Measurements from ENCODE around the gene WBP11. TPM values are rescaled to one million over a fixed set of nuclear protein-coding genes. Genes with fewer than 3 reads are reported as not detected.

The WBP11 gene
- total RNA-seq, 2 experiments from 2014 or later = 83.9 to 95.7 TPM

DNA sequence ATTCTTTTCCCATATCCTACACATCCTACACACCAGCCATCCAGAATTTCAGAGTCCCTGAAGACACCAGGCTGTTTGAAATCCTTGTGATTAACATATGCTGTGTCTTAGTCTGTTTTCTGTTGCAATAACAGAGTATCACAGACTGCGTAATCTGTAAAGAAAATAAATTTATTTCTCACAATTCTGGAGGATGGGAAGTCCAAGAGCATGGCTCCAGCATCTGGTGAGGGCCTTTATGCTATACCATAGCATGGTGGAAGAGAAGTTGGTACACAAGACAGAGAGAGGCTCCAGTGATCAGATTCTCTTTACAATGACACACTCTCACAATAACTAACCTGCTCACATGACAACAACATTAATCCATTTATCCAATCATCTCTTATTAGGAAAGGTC, 36.0 kb upstream of the WBP11 start:
- H3K9me3 Mint-ChIP-seq = no peaks in the 10 kb centered on the region
- H3K4me3 Mint-ChIP-seq = no peak overlapping the region
- H3K27ac Mint-ChIP-seq = no peak overlapping the region
- CTCF ChIA-PET = no interaction called here
- no peaks in the 10 kb centered on the region for H3K36me3 Mint-ChIP-seq (ENCODE audit: low read depth)
- peaks cover 24% of the 10 kb centered on the region for H3K27me3 Mint-ChIP-seq
- POLR2A ChIA-PET = no interaction called here
- H3K4me1 Mint-ChIP-seq = no peaks in the 10 kb centered on the region
- DNase-seq = no peak

DNA sequence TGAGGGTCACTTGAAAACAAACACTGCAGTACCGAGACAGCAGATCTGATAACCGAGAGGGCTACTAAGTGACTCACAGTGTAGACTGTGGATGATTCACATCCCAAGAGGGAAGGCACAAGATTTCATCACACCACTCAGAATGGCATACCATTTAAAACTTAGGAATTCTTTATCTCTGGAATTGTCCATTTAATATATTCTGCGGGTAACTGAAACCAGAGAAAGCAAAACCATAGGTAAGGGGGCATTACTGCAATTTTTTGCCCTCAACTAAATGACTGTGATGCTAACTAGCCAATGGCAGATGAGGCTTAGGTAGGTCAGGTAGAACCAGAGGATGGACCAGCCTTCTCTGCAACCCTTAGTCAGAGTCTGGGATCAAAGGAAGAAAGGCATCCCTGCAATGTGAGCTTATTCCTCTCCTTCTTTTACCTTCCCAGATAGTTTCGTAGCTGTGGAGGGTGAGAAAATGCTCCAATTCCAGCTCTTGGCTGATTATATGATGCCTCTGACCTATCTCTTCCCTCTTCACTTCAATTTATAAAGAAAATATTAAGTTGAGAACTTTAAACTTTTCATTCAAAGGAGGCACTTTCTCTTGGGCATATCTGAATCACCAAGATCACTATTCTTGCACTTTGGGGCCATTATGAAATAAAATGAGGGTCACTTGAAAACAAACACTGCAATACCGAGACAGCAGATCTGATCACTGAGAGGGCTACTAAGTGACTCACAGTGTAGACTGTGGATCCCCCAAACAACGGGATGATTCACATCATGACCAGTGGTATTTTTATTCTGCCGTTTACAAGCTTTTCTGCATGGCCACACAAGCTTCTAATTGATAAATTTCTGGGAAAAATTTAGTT, 33.3 kb upstream of the WBP11 start:
- Mint-ChIP-seq H3K36me3 (ENCODE audit: low read depth) (no peaks in the 10 kb centered on the region), H3K4me3 (no peak overlapping the region), H3K27ac (no peak overlapping the region), H3K9me3 (no peaks in the 10 kb centered on the region), H3K4me1 (no peaks in the 10 kb centered on the region), H3K27me3 (peaks cover 35% of the 10 kb centered on the region)
- POLR2A ChIA-PET = no interaction called here
- CTCF ChIA-PET = interaction anchor here (1.4 kb wide), 2 partner anchors 14 to 159 kb away, joined by 3 to 5 read pairs; no protein-coding TSS in a partner anchor
- no peak for DNase-seq

DNA sequence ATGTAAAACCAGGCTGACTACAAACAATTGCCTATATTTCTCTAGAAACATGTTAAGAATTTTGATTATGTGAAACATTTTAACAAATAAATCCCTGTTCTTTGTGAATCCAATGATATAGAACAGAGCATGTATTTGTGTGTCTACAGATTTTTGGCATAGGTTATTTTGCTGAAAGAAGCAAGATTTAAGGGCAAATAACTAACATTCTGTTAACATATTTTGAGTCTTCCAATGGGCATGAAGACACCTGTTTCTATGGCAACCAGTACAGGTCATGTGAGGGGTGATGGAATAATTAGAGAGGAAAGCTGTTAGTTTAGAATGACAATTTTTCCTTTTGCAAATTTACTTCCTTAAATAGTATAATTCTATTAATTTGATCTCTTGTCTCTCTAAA, 31.2 kb upstream of the WBP11 start:
- no peak for DNase-seq
- ChIA-PET POLR2A (no interaction called here), CTCF (interaction anchor here (0.8 to 1.7 kb wide), 2 partner anchors 30 to 161 kb away, joined by 3 to 8 read pairs; no protein-coding TSS in a partner anchor)
- Mint-ChIP-seq H3K36me3 (ENCODE audit: low read depth) (no peaks in the 10 kb centered on the region), H3K9me3 (no peaks in the 10 kb centered on the region), H3K4me3 (no peak overlapping the region), H3K27ac (no peak overlapping the region), H3K27me3 (peaks cover 30% of the 10 kb centered on the region), H3K4me1 (no peaks in the 10 kb centered on the region)

DNA sequence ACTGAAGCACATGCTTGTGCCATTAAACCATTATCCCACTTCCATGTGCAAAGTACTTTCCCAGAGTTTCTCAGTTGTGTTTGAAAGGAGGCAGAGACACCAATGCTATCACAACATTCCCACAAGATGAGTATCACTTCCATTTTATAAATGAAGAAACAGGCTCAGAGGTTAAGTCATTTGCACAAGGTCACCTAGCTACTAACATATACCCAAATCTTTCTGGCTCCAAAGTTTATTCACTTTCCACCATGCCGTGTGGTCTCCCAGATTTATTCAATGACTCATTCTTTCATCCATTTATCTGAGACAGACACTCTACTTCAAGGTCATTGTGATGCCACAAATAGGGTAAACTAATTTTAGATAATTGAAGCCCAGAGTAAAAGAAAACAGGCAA, 30.7 kb upstream of the WBP11 start:
- DNase-seq = no peak
- Mint-ChIP-seq H3K36me3 (ENCODE audit: low read depth) (no peaks in the 10 kb centered on the region), H3K9me3 (no peaks in the 10 kb centered on the region), H3K27me3 (peaks cover 27% of the 10 kb centered on the region), H3K27ac (no peak overlapping the region), H3K4me3 (no peak overlapping the region), H3K4me1 (no peaks in the 10 kb centered on the region)
- ChIA-PET POLR2A (no interaction called here), CTCF (interaction anchor here (1.7 kb wide), 1 partner anchor 161 kb away, joined by 8 read pairs; no protein-coding TSS in a partner anchor)

DNA sequence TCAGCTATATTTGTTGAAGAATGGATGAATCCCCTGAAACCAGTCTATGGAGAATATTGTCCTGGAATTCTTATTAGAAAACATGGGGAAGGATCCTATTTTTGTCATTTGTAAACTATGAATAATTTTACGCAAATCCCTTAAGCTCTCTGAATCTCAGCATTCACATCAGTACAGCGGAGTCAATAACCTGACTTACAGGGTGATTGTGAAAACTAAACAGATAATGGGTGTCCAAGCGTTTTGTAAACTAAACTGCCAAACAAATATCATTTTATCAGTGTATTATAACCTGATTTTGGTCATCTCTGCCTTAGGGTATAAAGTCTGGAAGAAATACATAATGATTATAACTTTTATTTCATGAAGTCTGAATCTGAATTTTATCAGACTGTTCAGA, 30.1 kb upstream of the WBP11 start:
- Mint-ChIP-seq H3K9me3 (no peaks in the 10 kb centered on the region), H3K4me1 (no peaks in the 10 kb centered on the region), H3K27me3 (peaks cover 24% of the 10 kb centered on the region), H3K4me3 (no peak overlapping the region), H3K36me3 (ENCODE audit: low read depth) (no peaks in the 10 kb centered on the region), H3K27ac (no peak overlapping the region)
- no peak for DNase-seq
- ChIA-PET POLR2A (no interaction called here), CTCF (no interaction called here)

DNA sequence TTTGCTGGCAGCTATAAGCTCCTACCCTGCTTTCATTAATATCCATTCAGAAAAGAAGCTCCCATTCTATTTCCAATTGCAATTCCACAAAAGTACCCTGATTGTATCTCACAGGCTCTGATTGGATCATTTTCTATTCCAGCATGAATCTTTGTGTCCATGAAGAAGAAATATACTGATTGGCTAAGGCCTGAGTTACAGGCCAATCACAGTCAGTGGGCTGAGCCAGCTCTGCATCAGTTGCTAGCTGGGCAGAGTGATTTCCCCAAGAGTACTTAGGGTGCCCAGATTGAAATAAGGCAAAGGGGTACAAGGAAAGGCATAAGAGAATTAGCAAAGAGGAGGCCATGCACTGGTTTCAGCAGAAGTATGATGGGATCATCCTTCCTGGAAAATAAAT, 25.6 kb upstream of the WBP11 start:
- POLR2A ChIA-PET = no interaction called here

DNA sequence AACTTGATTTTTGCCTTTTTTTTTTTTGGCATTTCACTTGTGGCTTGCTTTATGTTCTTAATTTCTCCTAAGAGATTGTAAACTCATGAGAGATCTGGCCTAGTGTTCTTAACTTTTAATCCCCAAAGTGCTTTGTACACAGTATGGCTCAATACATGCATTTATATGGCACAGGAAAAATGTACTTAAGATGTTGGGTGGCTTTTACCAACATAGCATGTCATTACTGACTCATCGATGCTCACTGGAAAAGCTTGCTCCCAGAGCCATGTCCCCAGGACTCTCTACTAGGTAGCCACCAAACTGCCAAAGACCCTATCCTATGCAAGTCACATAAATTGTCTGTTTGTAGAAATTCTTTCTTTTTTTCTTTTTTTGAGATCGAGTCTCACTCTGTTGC, 23.8 kb upstream of the WBP11 start:
- no peaks in the 10 kb centered on the region for H3K36me3 Mint-ChIP-seq (ENCODE audit: low read depth)
- no peak overlapping the region for H3K27ac Mint-ChIP-seq
- H3K27me3 Mint-ChIP-seq = peaks cover 9% of the 10 kb centered on the region
- H3K4me3 Mint-ChIP-seq = no peak overlapping the region
- CTCF ChIA-PET = interaction anchor here (0.6 to 1.2 kb wide), 2 partner anchors 20 to 34 kb away, joined by 3 to 4 read pairs; no protein-coding TSS in a partner anchor
- peaks cover 6% of the 10 kb centered on the region for H3K4me1 Mint-ChIP-seq
- DNase-seq = no peak
- H3K9me3 Mint-ChIP-seq = no peaks in the 10 kb centered on the region
- POLR2A ChIA-PET = no interaction called here

More for the DNA sequence above, 25.6 kb upstream of the WBP11 start:
- no peaks in the 10 kb centered on the region for H3K9me3 Mint-ChIP-seq
- H3K27ac Mint-ChIP-seq = no peak overlapping the region
- CTCF ChIA-PET = interaction anchor here (1.2 to 1.3 kb wide), 3 partner anchors 9 to 48 kb away, joined by 3 to 5 read pairs (median 3); partner anchors contain the start of genes C12orf60 and WBP11
- H3K36me3 Mint-ChIP-seq (ENCODE audit: low read depth) = no peaks in the 10 kb centered on the region
- H3K4me1 Mint-ChIP-seq = no peaks in the 10 kb centered on the region
- DNase-seq = no peak
- no peak overlapping the region for H3K4me3 Mint-ChIP-seq
- H3K27me3 Mint-ChIP-seq = peaks cover 14% of the 10 kb centered on the region

DNA sequence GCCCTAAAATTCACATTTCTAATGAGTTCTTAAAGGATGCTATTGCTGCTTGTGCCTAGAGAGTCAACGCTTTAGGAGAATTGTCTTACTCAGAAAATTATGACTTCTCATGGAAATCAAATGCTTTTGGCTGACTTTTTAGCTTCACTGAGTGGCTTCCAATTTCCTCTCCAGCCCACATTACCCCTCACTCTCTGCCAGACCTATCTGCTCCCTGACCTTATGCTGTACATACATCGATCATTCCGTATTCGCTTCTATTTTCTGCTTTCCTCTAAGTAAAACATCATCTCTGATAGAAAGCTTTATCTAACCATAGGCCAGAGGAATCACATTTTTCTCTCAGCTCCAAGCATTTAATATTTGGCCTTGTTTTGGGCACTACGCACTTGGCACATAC, 23.2 kb upstream of the WBP11 start:
- Mint-ChIP-seq H3K9me3 (no peaks in the 10 kb centered on the region), H3K4me1 (peaks cover 6% of the 10 kb centered on the region), H3K27me3 (peaks cover 4% of the 10 kb centered on the region), H3K4me3 (no peak overlapping the region), H3K27ac (no peak overlapping the region), H3K36me3 (ENCODE audit: low read depth) (no peaks in the 10 kb centered on the region)
- ChIA-PET CTCF (no interaction called here), POLR2A (no interaction called here)
- no peak for DNase-seq

DNA sequence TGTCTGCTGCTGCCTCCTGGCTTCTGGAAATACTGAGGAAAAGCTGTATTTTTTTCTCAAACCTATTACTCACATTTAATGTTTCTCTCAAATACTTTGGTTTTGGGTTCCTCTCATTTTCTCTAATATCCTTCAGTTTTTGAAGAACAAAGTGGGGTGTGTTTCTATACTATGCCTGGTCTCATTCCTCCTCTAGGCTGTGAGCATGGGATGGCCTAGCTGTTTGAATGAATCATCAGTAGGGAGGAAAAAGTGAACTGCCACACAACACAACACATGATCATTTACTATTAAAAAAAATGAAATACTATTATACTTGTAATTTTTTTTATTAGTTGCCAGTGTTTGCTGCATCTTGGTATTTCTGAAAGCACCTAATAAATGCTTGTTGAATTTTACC, 22.0 kb upstream of the WBP11 start:
- no peak for DNase-seq
- Mint-ChIP-seq H3K27me3 (no peaks in the 10 kb centered on the region), H3K9me3 (no peaks in the 10 kb centered on the region), H3K36me3 (ENCODE audit: low read depth) (no peaks in the 10 kb centered on the region), H3K4me3 (no peak overlapping the region), H3K4me1 (peaks cover 6% of the 10 kb centered on the region), H3K27ac (no peak overlapping the region)
- ChIA-PET CTCF (interaction anchor here (1.3 kb wide), 1 partner anchor 41 kb away, joined by 3 read pairs; no protein-coding TSS in a partner anchor), POLR2A (no interaction called here)

DNA sequence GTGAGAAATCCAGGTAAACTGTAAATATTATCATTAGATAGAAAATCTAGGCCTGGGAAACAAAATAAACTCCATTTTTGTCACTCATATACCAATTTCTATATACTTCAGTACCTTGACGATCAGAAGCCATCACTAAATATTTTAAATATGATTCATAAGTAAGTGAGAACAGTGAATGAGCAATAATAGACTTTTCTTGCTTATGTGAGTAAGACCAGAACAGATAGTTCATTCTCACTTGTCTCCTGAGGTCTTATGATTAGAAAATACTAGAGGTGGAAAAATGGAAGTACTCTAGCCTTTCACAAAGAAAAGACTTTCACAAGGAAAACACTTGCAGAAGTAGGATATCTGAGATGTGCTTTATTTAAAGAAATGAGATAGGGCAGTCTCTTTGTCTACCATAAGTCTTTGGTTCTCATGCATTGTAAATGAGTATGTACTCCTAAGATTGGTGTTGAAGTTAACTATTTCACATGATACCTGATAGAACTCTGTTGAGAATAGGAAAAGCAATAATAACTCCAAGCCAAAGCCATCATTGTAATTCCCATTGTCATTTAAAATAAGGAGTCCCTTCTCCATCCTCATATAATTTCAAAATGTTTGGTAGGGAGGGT, 20.8 kb upstream of the WBP11 start:
- POLR2A ChIA-PET = no interaction called here
- CTCF ChIA-PET = interaction anchor here (1.0 kb wide), 1 partner anchor 24 kb away, joined by 3 read pairs; no protein-coding TSS in a partner anchor

DNA sequence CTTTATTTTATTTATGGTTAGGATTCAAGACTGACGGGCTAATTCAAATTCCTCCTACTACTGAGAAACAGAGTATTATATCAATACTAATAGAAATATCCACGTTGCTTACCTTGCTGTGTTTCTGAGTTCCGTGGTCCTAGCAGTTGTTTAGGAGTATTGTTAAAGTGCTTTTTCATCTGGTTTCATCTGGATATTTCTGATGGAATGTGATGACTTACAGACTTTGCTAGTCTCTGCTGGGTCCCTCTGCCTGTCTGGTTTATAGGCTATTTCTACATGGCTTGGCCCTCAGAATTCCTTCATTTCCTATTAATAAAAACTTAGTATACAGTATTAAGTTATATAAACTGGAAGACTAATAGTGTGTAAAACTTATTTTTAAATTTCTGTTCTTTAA, 10.7 kb upstream of the WBP11 start, which contains the start of gene SMCO3:
Gene SMCO3, minus strand, starts transcription at position 169 of the 400 bp plus-strand sequence. CDS start 7,502 bp downstream, outside the sequence.
- CTCF ChIA-PET = interaction anchor here (0.9 kb wide), 1 partner anchor 44 kb away, joined by 4 read pairs; a partner anchor contains a TSS
- Mint-ChIP-seq H3K4me1 (peaks cover 21% of the 10 kb centered on the region), H3K9me3 (peaks cover 3% of the 10 kb centered on the region), H3K27ac (no peak within 1 kb of the TSS), H3K27me3 (peaks cover 3% of the 10 kb centered on the region), H3K4me3 (no peak within 1 kb of the TSS), H3K36me3 (ENCODE audit: low read depth) (no peaks in the 10 kb centered on the region)
- POLR2A ChIA-PET = no interaction called here
- no peak for DNase-seq

More for the DNA sequence above, 20.8 kb upstream of the WBP11 start:
- Mint-ChIP-seq H3K4me3 (no peak overlapping the region), H3K9me3 (no peaks in the 10 kb centered on the region), H3K4me1 (peaks cover 6% of the 10 kb centered on the region), H3K36me3 (ENCODE audit: low read depth) (no peaks in the 10 kb centered on the region), H3K27ac (no peak overlapping the region), H3K27me3 (peaks cover 2% of the 10 kb centered on the region)
- DNase-seq = no peak

DNA sequence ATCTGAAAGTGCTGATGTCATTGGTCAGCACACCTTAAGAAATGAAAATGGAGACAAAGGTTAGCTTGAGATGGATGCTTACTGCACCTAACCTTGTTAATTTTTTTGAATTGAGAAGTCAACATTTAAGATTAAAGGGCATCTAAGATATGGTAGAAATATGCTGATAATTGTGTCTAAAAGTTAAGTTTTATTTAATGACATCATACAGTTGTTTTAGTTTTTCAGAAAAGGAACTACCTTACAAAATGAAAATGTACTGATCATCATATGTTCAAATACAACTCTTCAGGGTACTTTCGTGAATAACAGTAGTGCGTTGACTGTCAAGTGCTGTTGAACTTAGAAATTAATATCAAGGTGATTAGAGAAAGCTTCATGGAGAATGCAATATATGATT, 8.2 kb upstream of the WBP11 start:
- Mint-ChIP-seq H3K9me3 (no peaks in the 10 kb centered on the region), H3K27ac (no peak overlapping the region), H3K4me1 (peaks cover 12% of the 10 kb centered on the region), H3K36me3 (ENCODE audit: low read depth) (no peaks in the 10 kb centered on the region), H3K27me3 (no peaks in the 10 kb centered on the region), H3K4me3 (no peak overlapping the region)
- ChIA-PET POLR2A (no interaction called here), CTCF (interaction anchor here (0.8 to 1.5 kb wide), 4 partner anchors 10 to 184 kb away, joined by 3 to 4 read pairs (median 3); no protein-coding TSS in a partner anchor)
- DNase-seq = no peak

DNA sequence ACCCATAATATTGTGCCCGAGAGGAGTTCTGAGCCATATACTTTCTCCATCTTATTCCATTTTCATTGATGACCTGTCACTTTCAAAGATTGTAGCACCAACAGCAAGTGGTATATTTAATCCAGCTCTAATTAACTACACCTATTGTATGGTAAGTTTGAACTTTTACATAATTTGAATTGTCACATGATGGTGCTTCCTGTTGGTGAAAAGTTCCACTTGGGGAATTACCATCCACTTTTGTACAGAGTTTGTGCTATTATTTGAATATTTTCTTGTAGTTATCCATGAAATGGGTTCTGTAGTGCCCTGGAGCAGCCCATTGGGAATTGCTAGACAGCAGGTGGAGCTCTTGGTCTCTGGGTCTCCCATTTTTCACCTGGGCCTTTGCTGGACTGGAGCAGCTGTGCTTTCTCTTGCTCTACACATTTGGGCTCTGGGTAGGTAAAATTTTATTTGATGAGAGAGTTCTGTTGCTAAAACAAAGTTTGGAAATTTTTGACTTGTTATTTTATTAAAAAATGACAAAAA, 7.7 kb upstream of the WBP11 start:
- Mint-ChIP-seq H3K9me3 (no peaks in the 10 kb centered on the region), H3K27ac (no peak overlapping the region), H3K4me1 (peaks cover 12% of the 10 kb centered on the region), H3K36me3 (ENCODE audit: low read depth) (no peaks in the 10 kb centered on the region), H3K27me3 (no peaks in the 10 kb centered on the region), H3K4me3 (no peak overlapping the region)
- peak; percentile 11 for DNase-seq
- POLR2A ChIA-PET = no interaction called here
- CTCF ChIA-PET = interaction anchor here (0.8 to 1.5 kb wide), 4 partner anchors 9 to 185 kb away, joined by 3 to 4 read pairs (median 3); no protein-coding TSS in a partner anchor

Data from activated CD4-positive, alpha-beta T cell treated with anti-CD3 and anti-CD28 coated beads, Interleukin-2, amount 10 ng/mL, durations not matched to agents 7 days and 5 days (primary cell).